HG02623 (cell line): Measurements from ENCODE around the gene SKAP1.

ENCODE experiments used
- ATAC-seq: cut with Tn5 transposase; IDR thresholded peaks from one replicate; pipeline ENCODE4 v1.9.1; 2021; ENCODE audit warnings: moderate library complexity; ENCODE audit not compliant: unreplicated experiment

SKAP1 gene

GRCh38 chr17:48333034-48333530, 96.9 kb downstream of the SKAP1 start:
- no peak for ATAC-seq

GRCh38 chr17:48330887-48331286, 99.1 kb downstream of the SKAP1 start:
- ATAC-seq: no peak

- ATAC-seq: no peak
These were observed 99.6 kb downstream of the SKAP1 start for GRCh38 chr17:48330421-48330820.

- ATAC-seq: no peak
These were observed 101.6 kb downstream of the SKAP1 start for GRCh38 chr17:48328457-48328856.

DNA sequence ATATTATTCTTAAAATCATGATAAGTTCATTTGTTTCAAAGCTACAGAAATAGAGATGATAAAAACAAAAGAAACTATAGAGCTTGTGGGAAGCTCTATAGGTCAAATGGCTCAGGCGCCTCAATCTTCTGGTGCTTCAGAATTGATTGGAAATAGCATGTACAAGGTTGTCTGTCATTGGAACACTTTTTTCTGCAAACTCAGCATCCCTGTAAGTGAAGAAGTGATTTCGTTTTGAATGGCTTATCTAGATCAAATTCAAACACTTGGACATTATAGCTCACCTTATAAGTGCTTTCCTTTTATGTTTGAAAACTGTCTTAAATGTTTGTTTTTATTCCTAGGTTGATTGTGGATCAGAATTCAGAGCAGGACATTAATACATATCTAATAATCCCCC, 103.7 kb downstream of the SKAP1 start:
- no peak for ATAC-seq

GRCh38 chr17:48322060-48322459, 108.0 kb downstream of the SKAP1 start:
- no peak for ATAC-seq

DNA sequence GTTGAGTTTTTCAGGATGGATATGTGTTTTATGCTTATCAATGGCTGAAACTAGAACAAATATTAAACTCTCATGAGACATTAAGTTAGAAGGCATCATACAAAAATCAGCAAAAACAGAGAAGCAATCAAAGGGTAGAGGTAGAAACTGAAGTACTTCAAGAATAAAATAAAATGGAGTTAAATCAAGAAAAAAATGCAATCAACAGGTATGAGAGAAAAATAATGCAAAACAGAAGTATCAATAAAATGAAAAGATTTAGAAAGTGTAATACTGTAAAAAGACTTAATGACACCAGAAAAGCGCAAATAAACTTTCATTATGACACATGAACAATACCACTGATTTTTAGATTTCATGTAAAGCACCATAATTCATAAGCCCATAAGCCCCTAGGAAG, 112.3 kb downstream of the SKAP1 start:
- no peak for ATAC-seq

GRCh38 chr17:48314716-48315115, 115.3 kb downstream of the SKAP1 start:
- ATAC-seq: no peak

GRCh38 chr17:48313096-48313755, 116.8 kb downstream of the SKAP1 start:
- ATAC-seq: no peak

- no peak for ATAC-seq
These were observed 118.7 kb downstream of the SKAP1 start for GRCh38 chr17:48311324-48311723.

DNA sequence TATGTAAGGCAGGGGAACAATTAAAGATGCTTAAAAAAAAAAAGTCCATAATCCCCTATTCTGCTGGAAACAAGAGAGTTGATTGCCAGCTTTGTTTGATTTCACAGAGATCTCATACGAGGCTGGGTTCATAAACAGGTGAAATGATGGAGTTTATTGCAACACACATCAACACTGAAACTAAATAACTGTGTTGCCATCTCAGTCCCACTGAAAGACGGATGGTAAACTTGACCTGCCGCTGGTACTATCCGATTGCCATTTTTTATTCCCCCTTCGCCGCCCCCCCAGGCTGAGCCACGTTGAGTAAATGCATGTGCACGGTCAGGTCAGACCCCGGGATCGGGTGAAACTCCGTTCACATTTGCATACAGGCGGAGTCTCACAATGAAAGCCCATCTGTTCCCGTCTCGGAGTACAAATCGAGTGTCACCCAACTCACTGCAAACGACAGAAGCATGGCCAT, 119.2 kb downstream of the SKAP1 start:
- no peak for ATAC-seq

DNA sequence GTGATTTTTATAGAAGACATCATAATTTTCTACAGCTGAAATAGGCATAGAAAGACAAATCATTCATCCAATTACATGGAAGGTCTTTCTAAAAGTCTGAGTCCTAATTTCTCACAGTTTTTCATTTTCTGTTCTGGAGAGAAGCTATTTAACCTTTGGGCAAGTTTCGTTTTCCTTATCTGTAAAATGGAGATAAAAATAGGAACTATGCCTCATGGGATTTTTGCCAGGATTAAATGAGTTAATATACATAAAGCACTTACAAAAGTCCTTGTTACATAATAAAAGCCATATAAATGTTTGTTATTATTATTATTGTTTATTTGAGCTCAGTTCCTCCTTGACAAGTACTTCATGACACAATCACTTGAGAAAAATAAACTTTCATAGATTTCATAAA, 121.4 kb downstream of the SKAP1 start:
- ATAC-seq: no peak

GRCh38 chr17:48307814-48308411, 122.1 kb downstream of the SKAP1 start:
- no peak for ATAC-seq

DNA sequence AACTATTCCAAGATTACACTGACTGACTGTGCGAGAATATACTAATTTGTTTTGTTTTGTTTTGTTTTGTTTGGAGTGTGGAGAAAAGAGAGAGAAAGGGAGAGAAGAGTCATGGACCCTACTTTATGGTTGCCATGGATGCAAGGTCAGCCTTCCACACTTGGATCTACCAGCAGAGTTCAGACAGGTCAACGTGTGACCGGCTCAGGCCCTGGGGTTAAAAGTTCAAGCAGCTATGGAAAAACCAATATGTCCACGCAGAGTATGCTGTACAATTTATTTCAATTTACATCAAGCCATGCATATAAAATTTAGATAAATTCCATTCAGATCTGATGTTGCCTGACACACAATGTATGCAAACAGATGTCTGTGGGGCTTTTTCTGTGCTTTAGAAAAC, 122.8 kb downstream of the SKAP1 start:
- ATAC-seq: no peak

- ATAC-seq: no peak
These were observed 129.0 kb downstream of the SKAP1 start for GRCh38 chr17:48301002-48301401.

DNA sequence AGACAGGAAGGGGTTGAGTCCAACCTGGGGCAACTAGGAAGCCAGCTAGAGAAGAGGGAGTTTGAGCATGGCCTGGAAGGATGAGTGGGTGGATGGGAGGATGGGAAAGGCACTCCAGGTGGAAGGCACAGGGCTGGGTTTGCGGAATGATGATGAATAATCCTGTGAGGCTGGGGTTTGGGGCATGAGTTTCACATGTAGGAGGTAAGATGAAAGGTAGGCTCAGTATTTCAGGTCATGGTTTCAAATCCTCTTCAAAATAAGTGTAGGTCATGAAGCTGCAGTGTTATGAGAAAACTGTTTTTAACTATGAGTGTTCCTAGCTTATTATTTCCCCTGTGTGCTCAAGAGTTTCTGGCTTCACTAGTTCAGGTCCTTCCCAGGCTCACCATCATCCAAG, 130.3 kb downstream of the SKAP1 start:
- no peak for ATAC-seq

- no peak for ATAC-seq
These were observed 132.2 kb downstream of the SKAP1 start for GRCh38 chr17:48297825-48298224.

GRCh38 chr17:48296453-48296852, 133.6 kb downstream of the SKAP1 start:
- no peak for ATAC-seq

DNA sequence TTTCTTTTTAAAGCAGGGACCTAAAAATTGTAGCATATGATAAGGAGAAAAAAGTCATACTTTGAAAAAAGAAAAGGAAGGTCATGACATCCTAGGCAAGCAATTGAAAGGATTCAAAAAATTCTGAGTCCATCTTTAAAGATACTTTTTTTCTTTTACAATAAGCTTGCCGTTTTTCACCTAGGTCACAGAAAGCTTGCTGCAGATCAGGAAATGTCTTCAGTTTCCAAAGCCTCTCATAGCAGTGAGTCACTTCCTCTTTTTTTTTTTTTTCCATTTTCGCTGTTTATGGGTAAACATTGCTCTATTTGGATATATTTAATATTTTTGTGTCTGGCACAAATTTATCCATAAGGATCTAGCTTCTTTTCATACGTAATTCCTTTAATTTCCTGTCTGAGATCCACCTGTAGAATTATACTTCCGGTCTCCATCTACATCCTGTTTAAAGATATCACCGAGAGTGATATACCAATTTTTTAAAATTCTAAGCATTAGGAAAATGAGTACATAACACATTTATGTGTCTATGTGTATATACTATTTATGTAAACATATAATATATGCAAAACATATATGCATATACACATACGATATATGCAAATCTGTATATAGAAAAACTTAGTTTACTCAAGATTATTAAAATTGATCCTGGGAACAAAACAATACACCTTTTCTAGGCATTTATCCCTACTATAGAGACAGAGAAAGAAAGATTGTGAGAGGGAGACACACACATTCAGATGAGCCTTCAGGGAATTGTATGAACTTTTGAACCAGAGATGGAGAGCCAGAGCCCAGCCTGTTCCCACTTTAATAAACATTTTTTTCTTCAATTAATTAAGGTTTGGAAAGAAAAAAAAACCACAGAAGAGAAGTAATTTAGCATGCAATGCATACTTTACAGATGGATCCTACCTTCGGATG, 134.4 kb downstream of the SKAP1 start:
- ATAC-seq: no peak

DNA sequence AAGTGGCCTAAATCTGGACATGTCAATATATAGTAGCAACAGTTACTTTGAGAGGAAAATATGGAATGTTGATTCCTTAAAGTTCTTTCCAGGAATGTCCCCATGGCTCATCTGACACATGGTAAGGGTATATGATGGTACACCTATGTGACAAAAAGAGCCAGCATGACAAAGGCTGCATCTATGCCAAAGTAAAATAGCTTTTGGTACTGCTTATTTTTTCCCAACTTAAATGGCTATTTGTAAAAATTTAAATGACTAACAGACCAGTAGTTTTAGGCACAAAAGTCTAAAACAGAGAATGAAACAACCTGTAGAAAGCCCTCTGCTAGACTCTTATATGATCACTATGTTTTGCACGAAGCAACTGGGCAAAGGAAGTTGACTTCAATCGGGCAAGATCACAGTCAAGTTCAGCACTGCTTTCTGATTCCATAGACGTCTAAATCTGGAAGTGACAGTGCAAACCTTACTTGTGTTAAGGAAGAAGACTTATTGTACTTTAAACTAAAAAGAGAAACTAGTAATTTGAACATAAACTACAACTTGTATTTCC, 135.1 kb downstream of the SKAP1 start:
- ATAC-seq: no peak
